HG03520 (cell line): ENCODE results near the gene LMX1B.

ENCODE experiments used
- ATAC-seq: cut with Tn5 transposase; IDR thresholded peaks from one replicate; pipeline ENCODE4 v1.9.1; 2021; ENCODE audit warnings: mild to moderate bottlenecking, moderate library complexity; ENCODE audit not compliant: unreplicated experiment

LMX1B gene

DNA sequence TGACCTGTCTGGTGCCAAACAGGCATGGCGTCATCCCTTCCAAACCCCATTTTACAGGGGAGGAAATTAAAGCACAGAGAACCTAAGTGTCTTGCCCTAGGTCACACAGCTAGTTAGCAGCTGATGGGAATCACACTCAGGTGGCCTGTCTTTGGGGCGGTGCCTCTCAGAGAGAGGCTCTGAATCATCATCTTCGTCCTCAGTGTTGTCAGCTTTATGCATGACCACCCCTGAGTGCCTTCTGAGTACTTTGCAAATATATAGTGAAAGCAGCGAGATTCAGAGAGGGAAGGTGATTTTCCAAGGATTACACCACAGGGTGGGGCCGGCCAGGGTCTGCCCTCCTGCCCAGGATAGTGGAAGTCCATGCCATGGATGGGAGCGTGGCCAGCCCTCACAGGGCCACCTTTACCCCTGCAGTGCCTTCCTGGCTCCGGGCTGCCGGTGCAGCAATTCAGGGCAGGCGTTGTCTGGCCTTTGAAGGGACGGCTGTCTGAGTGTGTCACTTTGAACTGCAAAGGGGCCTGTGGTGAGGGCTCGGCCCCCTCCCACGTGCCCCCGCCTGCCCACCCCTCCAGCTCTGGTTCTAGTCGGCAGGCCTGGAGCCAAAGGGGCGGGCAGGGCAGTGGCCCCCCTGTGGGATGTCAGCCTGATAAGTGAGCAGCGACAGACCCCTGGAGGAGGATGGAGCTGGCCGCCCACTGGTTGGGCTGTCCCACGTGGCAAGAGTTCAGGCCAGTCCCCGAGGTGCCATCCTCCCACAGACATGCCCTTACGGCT lies 16.9 kb downstream of the LMX1B start:
- ATAC-seq, result no peak

DNA sequence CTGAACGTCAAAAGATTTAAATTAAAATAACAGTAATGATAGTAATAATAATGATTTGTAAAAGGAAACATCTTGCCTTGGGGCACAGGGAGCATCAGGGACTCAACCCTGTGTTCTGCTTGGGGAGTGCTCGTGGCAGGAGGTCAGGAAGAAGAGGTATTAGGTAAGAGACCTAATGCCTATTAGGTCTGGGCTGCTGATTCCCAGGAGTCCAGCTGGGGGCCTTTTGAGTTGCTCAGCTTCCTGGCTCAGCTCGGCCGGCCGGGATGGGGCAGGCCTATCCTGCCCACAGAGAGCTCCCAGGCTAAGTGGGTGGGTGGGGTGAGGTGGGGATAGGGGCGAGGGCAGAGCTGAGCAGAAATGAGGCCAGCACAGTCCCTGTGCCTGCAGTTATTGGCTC lies 17.5 kb downstream of the LMX1B start:
- no peak for ATAC-seq

DNA sequence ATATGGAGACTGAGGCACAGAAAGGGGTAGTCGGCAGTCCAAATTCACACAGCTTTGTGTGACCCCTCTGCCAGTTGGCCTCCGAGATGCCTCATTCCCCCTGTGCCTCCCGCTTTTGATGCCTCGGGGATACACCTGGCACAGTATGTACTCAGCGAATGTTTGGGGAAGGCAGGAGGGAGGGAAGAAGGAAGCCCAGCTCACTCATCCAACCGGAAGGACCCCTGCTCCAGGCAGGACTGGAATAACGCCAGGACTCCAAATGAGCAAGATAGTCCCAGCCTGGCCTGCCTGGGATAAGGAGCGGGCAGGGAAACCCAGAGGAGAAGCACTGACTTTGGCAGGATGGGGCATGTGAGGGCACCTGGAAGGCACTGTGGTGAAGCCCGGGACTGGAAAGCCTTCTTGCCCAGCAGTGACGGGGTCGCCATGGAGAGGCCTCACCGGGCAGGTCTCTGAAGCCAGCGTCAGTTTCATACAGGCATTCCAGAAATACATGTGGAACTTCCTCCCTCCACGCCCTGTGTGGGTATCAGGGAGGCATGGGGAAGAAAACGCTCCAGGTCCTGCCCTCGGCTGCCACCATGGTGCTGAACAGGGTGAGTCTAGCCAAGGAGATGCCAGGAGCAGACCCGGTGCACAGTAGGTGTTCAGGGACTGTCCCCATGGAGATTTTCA lies 20.3 kb downstream of the LMX1B start:
- no peak for ATAC-seq

DNA sequence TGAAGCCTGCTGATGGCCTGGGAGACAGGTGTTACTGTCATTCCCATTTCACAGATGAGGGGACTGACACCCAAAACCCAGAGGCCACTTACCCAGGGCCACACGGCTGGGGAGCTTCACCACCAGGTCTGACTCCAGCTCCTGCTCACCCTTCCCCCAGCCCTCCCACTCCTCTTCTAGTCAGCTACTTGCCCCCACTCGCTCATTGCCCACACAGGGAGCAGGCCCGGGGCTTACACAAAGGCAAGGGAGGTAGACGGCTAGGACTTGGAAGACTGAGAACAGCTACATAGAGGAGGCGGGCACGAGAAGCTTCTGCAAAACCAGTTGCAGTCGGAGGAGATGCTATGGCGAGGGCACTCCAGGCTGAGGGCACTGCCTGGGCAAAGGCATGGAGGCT lies 21.3 kb downstream of the LMX1B start:
- no peak for ATAC-seq

DNA sequence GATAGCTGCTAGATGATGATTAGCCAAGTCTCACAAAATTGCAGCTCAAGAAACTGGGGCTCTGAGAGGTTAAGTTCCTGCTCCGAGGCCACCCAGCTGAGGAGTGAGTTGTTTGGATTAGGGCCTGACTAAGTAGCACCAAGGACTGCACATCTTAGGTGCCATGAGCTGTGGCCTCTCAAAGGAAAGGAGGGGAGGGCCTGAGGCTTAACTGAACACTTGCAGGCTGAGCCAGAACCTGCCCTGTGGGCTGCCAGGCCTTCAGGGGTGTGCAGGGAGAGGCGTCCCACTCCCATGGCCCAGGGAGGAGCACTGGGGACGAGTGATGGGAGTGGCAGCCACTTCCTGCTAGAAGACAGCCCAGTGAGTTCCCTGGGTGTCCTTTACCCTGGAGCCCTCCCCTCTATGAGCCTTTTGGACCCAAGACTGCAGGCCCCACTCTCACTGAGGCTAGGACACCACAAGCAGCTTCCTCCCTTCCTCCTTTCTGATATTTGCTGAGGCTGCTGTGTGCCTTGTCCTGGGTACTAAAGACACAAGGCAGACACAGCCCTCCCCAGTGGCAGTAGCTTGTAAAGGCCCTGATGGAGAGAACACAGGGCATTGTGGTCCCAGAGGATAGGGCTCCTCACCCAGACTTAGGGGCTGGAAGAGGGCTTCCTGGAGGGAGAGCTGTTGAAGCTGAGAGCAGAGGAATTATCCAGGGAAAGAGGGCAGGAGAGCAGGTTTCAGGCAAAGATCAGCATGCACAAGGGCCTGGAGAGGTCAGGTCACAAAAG lies 22.1 kb downstream of the LMX1B start:
- ATAC-seq, result no peak

DNA sequence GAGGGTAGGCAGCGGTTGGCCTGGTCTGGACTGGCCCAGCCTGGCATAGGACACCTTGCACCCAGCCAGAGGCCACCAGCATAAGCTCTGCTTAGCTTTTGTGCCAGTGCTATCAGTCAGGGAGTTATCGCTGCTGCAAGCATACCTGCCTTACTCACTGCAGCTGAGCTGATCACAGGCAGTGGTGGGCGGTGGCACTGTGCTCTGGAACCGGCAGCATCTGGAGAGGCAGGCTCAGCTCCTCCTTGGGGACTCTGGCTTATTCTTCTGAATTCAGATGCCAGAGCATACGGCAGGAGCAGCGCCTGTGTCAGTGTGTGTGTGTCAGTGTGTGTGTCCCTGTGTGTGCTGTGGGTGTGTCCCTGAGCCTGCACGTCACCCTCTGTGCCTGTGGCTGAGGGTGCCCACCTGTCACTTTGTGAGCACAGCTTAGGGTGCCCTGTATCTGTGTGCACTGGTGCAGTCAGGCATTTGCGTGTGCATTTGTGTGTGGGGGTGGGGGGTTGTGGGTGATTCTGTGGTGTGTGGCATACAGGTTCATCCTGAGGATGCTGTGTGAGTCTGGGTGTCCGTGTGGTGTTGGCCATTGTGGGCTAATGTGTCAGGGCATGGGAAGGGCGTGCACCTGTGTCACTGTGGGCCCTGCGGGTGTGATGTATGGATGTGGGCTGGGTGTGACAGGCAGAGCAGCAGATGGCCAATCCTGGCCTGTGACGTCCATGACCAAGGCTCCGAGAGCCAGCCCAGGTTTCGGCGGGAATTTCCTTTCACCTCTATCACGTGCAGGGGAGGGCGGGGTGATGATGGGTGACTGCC lies 23.5 kb downstream of the LMX1B start:
- ATAC-seq, result no peak

DNA sequence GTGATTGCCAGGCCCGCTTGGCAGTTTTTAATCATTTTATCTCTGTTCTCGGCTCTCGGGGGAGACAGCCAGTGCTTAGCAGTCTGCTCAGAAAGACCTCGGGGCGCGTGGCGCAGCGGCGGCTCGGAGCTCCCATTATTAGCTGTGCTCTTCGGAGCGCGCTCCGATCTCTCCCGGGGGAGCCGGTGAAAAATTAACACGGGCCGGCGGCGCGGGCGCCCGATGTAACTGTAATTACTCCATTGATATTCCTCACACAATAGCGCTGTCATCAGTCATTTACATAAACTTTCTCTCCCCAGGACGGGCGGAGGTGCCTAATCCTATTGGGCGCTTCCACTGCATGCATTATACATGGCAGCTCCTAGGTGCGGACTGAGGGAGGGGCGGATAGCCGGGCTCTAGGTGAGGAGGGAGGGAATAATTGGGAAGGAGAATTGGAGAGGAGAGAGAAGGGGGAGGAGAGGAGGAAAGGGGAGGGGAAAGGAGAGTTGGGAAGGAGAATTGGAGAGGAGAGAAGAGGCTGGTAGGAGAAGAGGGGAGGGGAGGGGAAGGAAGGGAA lies 24.9 kb downstream of the LMX1B start:
- ATAC-seq, result no peak

DNA sequence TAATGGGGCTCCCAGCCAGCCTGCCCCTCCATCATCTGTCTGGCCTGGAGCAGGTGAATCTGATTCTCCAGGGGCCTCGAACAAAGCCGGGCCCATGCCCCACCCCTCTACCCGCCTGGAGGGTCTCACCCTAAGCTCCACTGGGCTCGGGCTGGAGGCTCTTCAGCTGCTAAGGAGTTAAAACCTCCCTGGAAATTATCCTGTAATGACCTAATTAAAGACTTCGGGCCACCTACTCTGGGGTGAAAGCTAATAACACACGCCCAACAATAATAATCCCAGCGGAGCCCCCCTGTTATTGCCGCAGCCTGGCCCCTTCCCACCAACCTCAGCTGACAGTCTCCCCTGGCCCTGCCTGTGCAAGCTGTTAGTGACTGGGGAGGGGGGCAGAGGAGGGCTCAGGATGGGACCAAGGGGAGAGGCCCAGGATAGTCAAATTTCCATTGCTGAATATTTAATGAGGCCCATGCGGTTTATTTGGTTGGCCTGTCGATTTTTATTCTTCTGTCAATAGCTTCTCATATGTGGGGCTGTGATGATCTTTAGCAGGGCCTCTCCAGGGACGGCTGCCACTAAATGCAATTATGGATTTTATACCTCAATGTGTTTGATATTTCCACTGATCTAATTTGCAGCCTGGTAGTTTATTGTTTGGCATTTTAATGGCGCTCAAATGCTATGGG lies 25.7 kb downstream of the LMX1B start:
- no peak for ATAC-seq

DNA sequence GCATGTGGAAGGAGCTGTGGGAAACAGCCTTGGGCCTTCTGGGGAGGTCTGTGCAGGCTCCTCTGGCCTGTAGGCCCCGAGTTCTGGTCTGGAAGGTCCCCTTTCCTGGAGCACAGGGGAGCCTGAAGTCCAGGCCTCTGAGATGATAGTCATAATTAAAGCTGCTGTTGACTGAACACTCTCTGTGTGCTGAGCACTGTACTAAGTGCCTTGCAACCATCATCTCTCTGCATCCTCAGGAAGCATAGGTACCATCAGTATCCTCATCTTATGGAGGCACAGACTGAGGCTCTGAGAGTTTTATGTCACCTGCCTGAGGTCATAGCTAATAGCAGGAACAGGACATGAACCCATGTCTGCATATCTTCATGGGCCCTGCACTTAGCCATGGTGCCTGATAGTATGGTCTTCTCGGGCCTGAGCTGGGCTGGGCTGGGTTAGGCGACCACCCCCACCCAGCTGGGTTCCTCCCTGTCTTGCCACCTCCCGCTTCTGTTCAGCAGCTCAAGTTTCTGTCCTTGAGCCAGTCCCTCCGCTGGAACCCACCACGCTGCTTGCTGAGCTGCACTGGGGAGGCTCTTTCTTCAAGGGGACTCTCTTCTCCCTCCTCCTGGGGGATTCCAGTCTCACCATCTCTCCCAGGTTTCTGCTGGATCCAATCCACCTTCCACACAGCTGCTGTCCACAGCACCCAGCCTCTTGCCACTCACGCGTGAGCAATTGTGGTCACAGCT lies 27.6 kb downstream of the LMX1B start:
- ATAC-seq, result no peak

DNA sequence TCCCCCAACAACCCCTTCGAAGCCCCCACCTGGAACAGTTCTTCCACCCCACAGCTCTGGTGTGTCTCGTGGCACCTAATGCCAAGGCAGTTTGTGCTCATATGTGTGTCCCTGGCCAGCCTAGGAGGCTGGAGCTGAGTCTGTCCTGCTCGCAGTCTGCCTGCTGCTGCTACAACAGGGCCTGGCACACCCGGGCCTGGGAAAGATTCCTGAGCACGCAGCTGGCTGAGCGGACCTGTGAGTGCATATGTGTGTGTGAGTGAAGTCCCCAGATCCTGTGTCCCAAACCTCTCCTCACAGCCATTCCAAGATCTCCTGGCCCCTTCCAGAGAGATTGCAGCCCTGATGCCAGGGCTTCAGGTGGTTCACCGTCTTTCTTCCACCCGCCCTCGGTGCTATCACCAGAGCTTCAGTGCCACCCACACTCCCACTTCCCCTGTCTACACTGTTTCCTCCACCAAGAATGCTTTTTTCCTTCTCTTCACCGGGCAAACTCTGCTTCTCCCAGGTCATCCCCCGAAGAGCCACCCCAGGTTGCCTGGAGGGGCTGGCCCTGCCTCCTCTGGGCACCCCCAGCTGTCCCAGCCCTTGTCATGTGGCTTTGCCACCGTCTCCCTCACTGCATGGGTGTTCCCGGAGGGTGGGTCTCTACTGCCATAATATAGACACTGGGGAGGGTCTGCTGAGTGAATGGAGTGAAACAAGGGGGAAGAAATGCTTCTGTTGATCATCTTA lies 28.4 kb downstream of the LMX1B start:
- no peak for ATAC-seq

DNA sequence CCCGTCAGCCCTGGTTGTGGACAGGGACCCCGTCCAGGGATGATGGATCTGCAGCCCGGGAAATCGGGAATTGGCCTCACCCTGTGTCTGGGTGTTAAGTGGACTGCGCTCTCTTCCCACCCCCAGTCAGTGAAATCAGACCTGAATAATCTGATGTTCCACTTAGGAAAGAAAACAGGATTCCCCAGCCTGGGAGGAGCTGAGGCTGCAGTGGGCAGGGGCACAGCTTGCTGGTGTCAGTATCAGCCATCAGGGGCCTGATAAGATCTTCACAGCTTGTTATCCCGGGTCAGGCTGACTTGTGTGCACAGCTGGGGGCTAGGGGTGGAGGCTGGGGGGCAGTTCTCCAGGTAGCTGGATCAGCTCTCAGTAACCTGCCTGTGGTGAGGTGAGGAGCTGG lies 29.1 kb downstream of the LMX1B start:
- no peak for ATAC-seq

DNA sequence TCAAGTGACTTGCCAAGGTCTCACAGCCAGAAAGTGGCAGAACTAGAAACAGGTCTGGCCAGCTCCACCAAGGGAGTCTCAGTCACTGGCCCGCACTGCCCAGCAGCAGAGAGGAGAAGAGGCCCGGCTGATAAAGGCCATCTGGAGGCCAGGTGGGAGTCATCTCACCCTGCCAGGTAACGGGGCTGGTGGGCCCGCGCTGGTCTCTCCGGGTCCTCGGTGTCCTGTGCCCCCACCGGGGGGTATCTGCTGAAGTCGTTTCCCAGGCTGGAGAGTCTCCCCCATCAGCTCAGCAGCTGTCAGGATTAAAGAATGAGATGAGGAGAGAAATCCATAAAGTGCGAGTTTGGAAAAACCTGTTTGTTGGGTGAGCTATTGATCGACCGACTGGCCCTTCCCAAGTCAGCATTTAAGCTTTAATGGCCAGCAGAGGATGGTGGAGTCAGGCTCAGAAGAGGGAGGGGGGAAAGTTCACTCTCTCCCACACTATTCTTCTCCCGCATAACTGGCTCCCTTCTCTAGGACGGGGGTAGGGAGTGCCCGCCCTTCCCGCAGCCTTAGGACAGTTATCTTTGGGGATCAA lies 30.3 kb downstream of the LMX1B start:
- ATAC-seq, result no peak

DNA sequence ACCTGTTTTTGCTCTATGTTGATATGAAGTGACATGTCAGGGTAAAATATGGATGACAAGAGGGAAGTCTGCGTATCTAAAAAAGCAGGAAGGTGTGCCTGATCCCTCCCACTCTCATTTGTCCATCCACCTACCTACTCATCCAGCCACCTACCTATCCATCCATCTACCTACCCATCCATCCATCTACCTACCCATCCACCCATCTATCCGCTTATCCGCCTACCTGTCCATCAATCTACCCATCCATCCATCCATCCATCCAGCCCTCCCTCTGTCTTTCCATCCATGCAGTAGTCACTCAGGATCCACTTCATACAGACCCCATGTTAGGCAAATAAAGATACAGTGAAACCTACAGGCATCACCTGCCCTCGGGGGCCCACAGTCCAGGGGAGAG lies 32.4 kb downstream of the LMX1B start:
- no peak for ATAC-seq

DNA sequence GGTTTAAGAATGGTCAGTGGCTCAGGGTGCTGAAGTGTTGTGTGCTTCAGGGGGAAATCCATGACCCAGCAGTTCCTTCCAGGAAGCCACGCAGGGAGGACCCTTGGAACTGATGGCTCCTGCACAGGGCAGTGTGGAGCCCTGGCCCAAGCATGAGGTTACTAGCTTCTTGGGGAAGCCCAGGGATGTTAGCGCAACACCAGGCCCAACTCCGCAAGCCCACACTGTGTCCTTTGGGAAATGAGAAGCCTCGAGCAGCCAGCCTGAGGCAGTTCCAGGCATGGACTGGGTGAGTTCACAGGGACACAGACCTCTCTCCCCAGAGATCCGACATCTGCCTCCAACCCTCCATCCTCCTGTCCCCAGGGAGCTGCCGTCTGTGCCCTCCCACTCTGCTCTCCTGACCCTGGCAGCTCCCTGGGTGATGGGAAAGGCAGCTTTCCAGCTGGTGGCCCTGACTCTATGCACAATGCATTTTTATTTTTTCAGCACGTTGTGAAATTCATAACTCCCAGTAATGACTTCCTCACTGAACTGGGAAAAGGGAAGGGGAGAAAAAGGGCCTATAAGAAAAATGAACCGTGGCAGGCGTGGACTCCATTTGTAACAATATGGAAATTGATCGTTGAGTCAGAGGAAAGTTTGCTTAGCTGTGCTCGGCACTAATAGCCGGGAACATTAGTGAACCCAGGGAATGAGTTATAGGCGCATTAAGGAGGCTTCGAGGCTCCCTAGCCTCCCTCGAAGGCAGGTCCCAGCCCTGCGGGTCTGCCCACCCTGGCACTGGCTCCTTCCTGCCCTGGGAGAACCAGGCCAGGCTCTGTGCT lies 34.1 kb downstream of the LMX1B start:
- no peak for ATAC-seq

DNA sequence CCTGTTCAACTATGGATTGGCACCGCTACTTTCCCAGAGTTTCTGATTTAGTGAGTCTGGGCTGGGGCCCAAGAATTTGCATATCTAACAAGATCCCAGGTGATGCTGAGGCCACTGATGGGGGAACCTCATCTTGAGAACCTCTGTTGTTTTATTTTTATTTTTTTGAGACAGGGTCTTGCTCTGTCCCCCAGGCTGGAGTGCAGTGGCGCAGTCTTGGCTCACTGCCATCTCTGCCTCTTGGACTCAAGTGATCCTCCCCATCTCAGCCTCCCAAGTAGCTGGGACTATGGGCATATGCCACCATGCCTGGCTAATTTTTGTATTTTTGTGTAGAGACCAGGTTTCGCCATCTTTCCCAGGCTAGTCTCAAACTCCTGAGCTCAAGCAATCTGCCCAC lies 35.7 kb downstream of the LMX1B start:
- no peak for ATAC-seq

DNA sequence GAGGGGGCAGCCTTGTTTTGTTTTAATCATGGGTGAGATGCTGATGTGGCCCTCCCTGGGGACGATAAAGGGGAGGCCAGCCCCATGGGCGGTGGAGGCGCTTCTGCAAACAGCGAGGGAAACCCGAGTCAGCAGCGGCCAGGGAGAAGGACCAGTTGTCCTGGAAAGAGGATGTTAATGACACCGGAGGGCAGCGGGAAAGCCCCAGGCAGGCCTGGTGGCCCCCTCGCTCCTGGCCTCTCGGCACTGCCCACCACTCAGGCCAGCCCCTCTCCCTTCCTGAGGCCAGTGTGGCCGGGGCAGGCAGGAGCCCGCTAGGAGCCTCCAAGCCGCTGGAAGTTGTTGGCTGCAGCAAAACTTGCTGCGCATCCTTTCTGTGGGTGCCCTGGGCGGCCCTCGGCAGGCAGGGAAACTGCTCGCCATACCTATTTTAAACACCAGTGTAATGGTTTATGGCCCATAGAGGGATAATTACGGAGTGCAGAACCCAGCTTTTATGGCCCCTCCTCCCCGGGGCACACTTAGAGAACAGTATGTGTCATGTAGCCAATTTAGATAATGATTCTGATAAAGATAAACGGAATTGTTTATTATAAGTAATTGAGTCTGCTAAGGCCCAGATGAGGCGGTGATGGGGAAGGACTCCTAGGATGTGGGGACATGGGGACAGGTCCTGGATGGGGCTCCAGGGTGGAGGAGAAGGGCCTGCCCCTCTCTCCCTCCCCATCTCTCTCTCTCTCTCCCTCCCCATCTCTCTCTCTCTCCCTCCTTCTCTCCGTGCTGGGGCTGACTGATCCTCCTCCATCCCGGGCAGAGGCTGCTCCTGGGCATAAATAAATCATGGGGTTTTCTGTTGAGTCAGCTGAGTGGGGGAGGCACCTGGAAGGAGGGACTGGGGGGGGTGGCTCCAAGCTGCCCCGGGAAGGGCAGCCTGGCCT lies 36.9 kb downstream of the LMX1B start:
- no peak for ATAC-seq
